ENCODE data around the gene FXYD5. TPM values are rescaled to one million over a fixed set of nuclear protein-coding genes. Genes with fewer than 3 reads are reported as not detected.

The FXYD5 gene
- total RNA-seq, 1 experiment from 2014 or later, result 100 TPM

GRCh38 chr19:35134601-35135242, 19.8 kb upstream of the FXYD5 start, which contains the start of gene LGI4:
LGI4 (minus strand) TSS chr19:35135059; CDS start chr19:35134680, 379 bp downstream.
- H3K4ac ChIP-seq (ENCODE audit: low read depth, low read length), result no peak within 1 kb of the TSS
- no peak within 1 kb of the TSS for H2AK5ac ChIP-seq (ENCODE audit: insufficient read length, low read length)
- H3K4me3 Mint-ChIP-seq, result peak within 1 kb of the TSS in 1 of 2 experiments; percentile 30; a peak in 2 of 5 replicates
- H3K79me2 ChIP-seq (ENCODE audit: insufficient read depth, low read length), result no peaks in the 10 kb centered on the region
- no peaks in the 10 kb centered on the region for H3K23me2 ChIP-seq (ENCODE audit: insufficient read length, low read depth, low read length, poor library complexity, severe bottlenecking)
- H4K91ac ChIP-seq (ENCODE audit: insufficient read length, low read depth, low read length), result no peak within 1 kb of the TSS
- no peak within 1 kb of the TSS for H4K5ac ChIP-seq (ENCODE audit: insufficient read length, low read depth, low read length)
- H3K4me2 ChIP-seq (ENCODE audit: insufficient read depth, insufficient read length, low read length), result peak within 1 kb of the TSS; percentile 2
- H3K14ac ChIP-seq (ENCODE audit: insufficient read depth, low read length), result no peak within 1 kb of the TSS; the same call in 1 of the 2 replicates
- no peak for DNase-seq
- H3K9me3 ChIP-seq (ENCODE audit: control insufficient read depth, low read depth, low read length), result no peaks in the 10 kb centered on the region
- H3K9ac ChIP-seq (ENCODE audit: extremely low read depth, insufficient read length, low read length), result no peak within 1 kb of the TSS
- no peak within 1 kb of the TSS for H2BK5ac ChIP-seq (ENCODE audit: insufficient read length, low read length)
- H3K27me3 Mint-ChIP-seq (ENCODE audit: low read depth), result peaks cover 17% of the 10 kb centered on the region
- H3K27ac Mint-ChIP-seq, result no peak within 1 kb of the TSS
- no peak within 1 kb of the TSS for H3K27ac ChIP-seq (ENCODE audit: insufficient read length, low read depth, low read length)
- no peaks in the 10 kb centered on the region for H4K20me1 ChIP-seq (ENCODE audit: control insufficient read depth, insufficient read depth, insufficient read length)
- no peaks in the 10 kb centered on the region; the same call in 1 of the 2 replicates for H3K27me3 ChIP-seq (ENCODE audit: insufficient read depth, low read length)
- H3K36me3 Mint-ChIP-seq (ENCODE audit: insufficient read depth in 1 of 3, low read depth in 3 of 3), result peaks cover 0 to 3% (median 0%) of the 10 kb centered on the region in 3 experiments; a peak in 1 of 7 replicates
- no peak within 1 kb of the TSS for H3T11ph ChIP-seq (ENCODE audit: low read length)
- H2BK15ac ChIP-seq (ENCODE audit: low read depth, low read length), result no peak within 1 kb of the TSS
- H3K4me1 Mint-ChIP-seq, result peaks cover 15 to 24% of the 10 kb centered on the region in 2 experiments
- no peaks in the 10 kb centered on the region for H3K4me1 ChIP-seq (ENCODE audit: insufficient read depth, low read length)
- H3K56ac ChIP-seq (ENCODE audit: insufficient read length, low read depth, low read length), result no peak within 1 kb of the TSS
- no peak within 1 kb of the TSS for H3K23ac ChIP-seq (ENCODE audit: insufficient read length, low read depth, low read length)
- H3K9me3 Mint-ChIP-seq, result no peaks in the 10 kb centered on the region; a peak in 1 of 5 replicates
- H2BK12ac ChIP-seq (ENCODE audit: insufficient read length, low read depth, low read length), result no peak within 1 kb of the TSS
- TF ChIP-seq, protein P1, sequence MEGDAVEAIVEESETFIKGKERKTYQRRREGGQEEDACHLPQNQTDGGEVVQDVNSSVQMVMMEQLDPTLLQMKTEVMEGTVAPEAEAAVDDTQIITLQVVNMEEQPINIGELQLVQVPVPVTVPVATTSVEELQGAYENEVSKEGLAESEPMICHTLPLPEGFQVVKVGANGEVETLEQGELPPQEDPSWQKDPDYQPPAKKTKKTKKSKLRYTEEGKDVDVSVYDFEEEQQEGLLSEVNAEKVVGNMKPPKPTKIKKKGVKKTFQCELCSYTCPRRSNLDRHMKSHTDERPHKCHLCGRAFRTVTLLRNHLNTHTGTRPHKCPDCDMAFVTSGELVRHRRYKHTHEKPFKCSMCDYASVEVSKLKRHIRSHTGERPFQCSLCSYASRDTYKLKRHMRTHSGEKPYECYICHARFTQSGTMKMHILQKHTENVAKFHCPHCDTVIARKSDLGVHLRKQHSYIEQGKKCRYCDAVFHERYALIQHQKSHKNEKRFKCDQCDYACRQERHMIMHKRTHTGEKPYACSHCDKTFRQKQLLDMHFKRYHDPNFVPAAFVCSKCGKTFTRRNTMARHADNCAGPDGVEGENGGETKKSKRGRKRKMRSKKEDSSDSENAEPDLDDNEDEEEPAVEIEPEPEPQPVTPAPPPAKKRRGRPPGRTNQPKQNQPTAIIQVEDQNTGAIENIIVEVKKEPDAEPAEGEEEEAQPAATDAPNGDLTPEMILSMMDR (conservative IDR thresholded peaks at IDR 0.05), result no peak
- no peak within 1 kb of the TSS for H2BK120ac ChIP-seq (ENCODE audit: low read depth, low read length, poor library complexity, severe bottlenecking)
- no peak within 1 kb of the TSS for H2BK20ac ChIP-seq (ENCODE audit: low read depth, low read length, poor library complexity, severe bottlenecking)
- H3K18ac ChIP-seq (ENCODE audit: insufficient read length, low read depth, low read length), result no peak within 1 kb of the TSS
- H3K79me1 ChIP-seq (ENCODE audit: insufficient read depth, low read depth, low read length, poor library complexity, severe bottlenecking), result no peaks in the 10 kb centered on the region
- no CpG with 5 or more reads among the region's 15 CpGs for WGBS (ENCODE audit: extremely low coverage, insufficient read length, low lambda C conversion rate)
- H4K8ac ChIP-seq (replicated peaks; ENCODE audit: insufficient read length, low read depth, low read length), result no peak within 1 kb of the TSS
- H2AFZ ChIP-seq (ENCODE audit: low read length), result no peak within 1 kb of the TSS
